Measurements from ENCODE around the gene IL10RA. TPM values are rescaled to one million over a fixed set of nuclear protein-coding genes. Genes with fewer than 3 reads are reported as not detected.

Gene IL10RA
- total and polyA plus RNA-seq, 9 donors, result 2.9 to 7.8 (median 4.3) TPM

GRCh38 chr11:117989351-117990102, 3.3 kb downstream of the IL10RA start:
- Histone ChIP-seq H3K36me3 (ENCODE audit: control insufficient read depth, insufficient read depth, low read length) (no peaks in the 10 kb centered on the region), H3K4me3 (ENCODE audit: low read length) (no peak overlapping the region), H3K9me3 (replicated peaks; ENCODE audit: control insufficient read depth, low read depth, low read length) (no peaks in the 10 kb centered on the region), H3K27ac (ENCODE audit: low read length) (peak overlapping the region; percentile 51), H3K4me1 (ENCODE audit: control insufficient read depth, insufficient read depth, low read length) (peaks cover 9% of the 10 kb centered on the region), H3K27me3 (ENCODE audit: control insufficient read depth, insufficient read depth, low read length) (peaks cover 36% of the 10 kb centered on the region)
- peak; percentile 68 for DNase-seq
- 84% methylated on average over 9 of the region's 13 CpGs for WGBS (ENCODE audit: insufficient coverage)

- no peak for DNase-seq
- Histone ChIP-seq H3K4me3 (ENCODE audit: low read length) (no peak overlapping the region), H3K36me3 (ENCODE audit: control insufficient read depth, insufficient read depth, low read length) (no peaks in the 10 kb centered on the region), H3K9me3 (replicated peaks; ENCODE audit: control insufficient read depth, low read depth, low read length) (no peaks in the 10 kb centered on the region), H3K27ac (ENCODE audit: low read length) (no peak overlapping the region), H3K27me3 (ENCODE audit: control insufficient read depth, insufficient read depth, low read length) (peaks cover 16% of the 10 kb centered on the region), H3K4me1 (ENCODE audit: control insufficient read depth, insufficient read depth, low read length) (no peaks in the 10 kb centered on the region)
- WGBS (ENCODE audit: insufficient coverage), result no CpG with 5 or more reads among the region's 4 CpGs
Measured at GRCh38 chr11:117992136-117992535, 5.9 kb downstream of the IL10RA start.

- Histone ChIP-seq H3K4me3 (ENCODE audit: low read length) (no peak overlapping the region), H3K27ac (ENCODE audit: low read length) (no peak overlapping the region), H3K9me3 (replicated peaks; ENCODE audit: control insufficient read depth, low read depth, low read length) (no peaks in the 10 kb centered on the region), H3K4me1 (ENCODE audit: control insufficient read depth, insufficient read depth, low read length) (no peaks in the 10 kb centered on the region), H3K27me3 (ENCODE audit: control insufficient read depth, insufficient read depth, low read length) (peaks cover 11% of the 10 kb centered on the region), H3K36me3 (ENCODE audit: control insufficient read depth, insufficient read depth, low read length) (no peaks in the 10 kb centered on the region)
- no peak for DNase-seq
- WGBS (ENCODE audit: insufficient coverage), result no CpG with 5 or more reads among the region's 2 CpGs
Measured at GRCh38 chr11:117992620-117993019, 6.4 kb downstream of the IL10RA start.

DNA sequence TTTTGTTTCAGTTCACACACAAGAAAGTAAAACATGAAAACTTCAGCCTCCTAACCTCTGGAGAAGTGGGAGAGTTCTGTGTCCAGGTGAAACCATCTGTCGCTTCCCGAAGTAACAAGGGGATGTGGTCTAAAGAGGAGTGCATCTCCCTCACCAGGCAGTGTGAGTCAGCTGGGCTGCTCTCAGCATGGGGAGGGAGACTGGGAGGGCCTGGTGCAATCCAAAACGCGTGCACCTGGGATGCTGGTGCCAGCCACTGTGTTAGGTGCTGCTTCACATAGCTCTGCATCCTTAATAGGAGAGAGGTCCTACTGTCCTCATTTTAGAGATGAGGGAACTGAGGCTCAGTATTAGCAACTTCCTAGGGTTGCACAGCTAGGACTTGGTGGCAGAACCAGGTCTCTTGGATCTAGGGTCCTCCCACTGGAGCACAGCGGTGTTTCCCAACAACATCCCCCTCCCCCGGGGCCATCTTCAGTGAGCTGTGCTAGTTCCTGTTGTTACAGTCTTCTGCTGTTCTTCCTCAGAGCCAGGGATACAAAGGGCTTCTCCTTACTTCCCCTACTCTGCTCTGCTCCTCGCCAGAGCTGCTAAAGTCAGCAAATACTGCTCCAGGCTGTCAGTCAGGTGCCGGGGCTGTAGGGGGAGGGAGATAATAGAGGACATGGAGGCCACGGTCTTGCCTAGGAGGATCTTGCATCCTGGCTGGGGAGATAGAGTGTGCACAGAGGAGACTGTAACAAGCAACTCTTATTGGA, 8.0 kb downstream of the IL10RA start:
- no peaks in the 10 kb centered on the region for H3K4me1 ChIP-seq (ENCODE audit: control insufficient read depth, insufficient read depth, low read length)
- WGBS (ENCODE audit: insufficient coverage), result 34% methylated on average over 4 of the region's 9 CpGs
- H3K9me3 ChIP-seq (replicated peaks; ENCODE audit: control insufficient read depth, low read depth, low read length), result no peaks in the 10 kb centered on the region
- peak; percentile 69 for DNase-seq
- peaks cover 2% of the 10 kb centered on the region for H3K27me3 ChIP-seq (ENCODE audit: control insufficient read depth, insufficient read depth, low read length)
- H3K4me3 ChIP-seq (ENCODE audit: low read length), result no peak overlapping the region
- no peak overlapping the region for H3K27ac ChIP-seq (ENCODE audit: low read length)
- H3K36me3 ChIP-seq (ENCODE audit: control insufficient read depth, insufficient read depth, low read length), result no peaks in the 10 kb centered on the region

GRCh38 chr11:117995472-117995871, 9.3 kb downstream of the IL10RA start:
- Histone ChIP-seq H3K4me3 (ENCODE audit: low read length) (no peak overlapping the region), H3K27me3 (ENCODE audit: control insufficient read depth, insufficient read depth, low read length) (no peaks in the 10 kb centered on the region), H3K4me1 (ENCODE audit: control insufficient read depth, insufficient read depth, low read length) (no peaks in the 10 kb centered on the region), H3K27ac (ENCODE audit: low read length) (no peak overlapping the region), H3K36me3 (ENCODE audit: control insufficient read depth, insufficient read depth, low read length) (no peaks in the 10 kb centered on the region), H3K9me3 (replicated peaks; ENCODE audit: control insufficient read depth, low read depth, low read length) (no peaks in the 10 kb centered on the region)
- 92% methylated on average over 9 of the region's 11 CpGs for WGBS (ENCODE audit: insufficient coverage)
- no peak for DNase-seq

GRCh38 chr11:117996058-117996457, 9.9 kb downstream of the IL10RA start:
- Histone ChIP-seq H3K36me3 (ENCODE audit: control insufficient read depth, insufficient read depth, low read length) (no peaks in the 10 kb centered on the region), H3K27ac (ENCODE audit: low read length) (no peak overlapping the region), H3K9me3 (replicated peaks; ENCODE audit: control insufficient read depth, low read depth, low read length) (no peaks in the 10 kb centered on the region), H3K4me3 (ENCODE audit: low read length) (no peak overlapping the region), H3K4me1 (ENCODE audit: control insufficient read depth, insufficient read depth, low read length) (no peaks in the 10 kb centered on the region), H3K27me3 (ENCODE audit: control insufficient read depth, insufficient read depth, low read length) (no peaks in the 10 kb centered on the region)
- no CpG with 5 or more reads among the region's 4 CpGs for WGBS (ENCODE audit: insufficient coverage)
- no peak for DNase-seq

DNA sequence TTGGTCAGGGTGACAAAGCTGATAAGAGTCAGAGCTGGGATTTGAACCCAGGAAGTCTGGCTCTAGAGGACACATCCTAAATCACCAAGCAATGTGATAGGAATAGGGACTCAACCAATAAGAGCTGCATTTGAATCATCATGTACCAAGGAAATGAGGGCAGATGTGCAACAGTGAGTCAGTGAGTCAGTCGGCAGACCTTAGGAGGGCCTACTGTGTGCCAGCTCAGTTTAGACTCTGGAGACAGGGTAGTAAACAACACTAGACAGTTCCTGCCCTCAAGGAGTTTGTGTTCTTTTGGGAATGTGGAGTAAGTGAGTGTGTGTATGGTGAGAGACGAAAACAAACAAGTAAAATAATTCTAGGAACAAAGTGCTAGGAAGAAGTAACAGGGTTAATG, 11.2 kb downstream of the IL10RA start:
- Histone ChIP-seq H3K4me1 (ENCODE audit: control insufficient read depth, insufficient read depth, low read length) (peaks cover 5% of the 10 kb centered on the region), H3K4me3 (ENCODE audit: low read length) (no peak overlapping the region), H3K9me3 (replicated peaks; ENCODE audit: control insufficient read depth, low read depth, low read length) (no peaks in the 10 kb centered on the region), H3K36me3 (ENCODE audit: control insufficient read depth, insufficient read depth, low read length) (no peaks in the 10 kb centered on the region), H3K27me3 (ENCODE audit: control insufficient read depth, insufficient read depth, low read length) (no peaks in the 10 kb centered on the region), H3K27ac (ENCODE audit: low read length) (no peak overlapping the region)
- 88% methylated on average over 2 of the region's 2 CpGs for WGBS (ENCODE audit: insufficient coverage)
- DNase-seq, result no peak

DNA sequence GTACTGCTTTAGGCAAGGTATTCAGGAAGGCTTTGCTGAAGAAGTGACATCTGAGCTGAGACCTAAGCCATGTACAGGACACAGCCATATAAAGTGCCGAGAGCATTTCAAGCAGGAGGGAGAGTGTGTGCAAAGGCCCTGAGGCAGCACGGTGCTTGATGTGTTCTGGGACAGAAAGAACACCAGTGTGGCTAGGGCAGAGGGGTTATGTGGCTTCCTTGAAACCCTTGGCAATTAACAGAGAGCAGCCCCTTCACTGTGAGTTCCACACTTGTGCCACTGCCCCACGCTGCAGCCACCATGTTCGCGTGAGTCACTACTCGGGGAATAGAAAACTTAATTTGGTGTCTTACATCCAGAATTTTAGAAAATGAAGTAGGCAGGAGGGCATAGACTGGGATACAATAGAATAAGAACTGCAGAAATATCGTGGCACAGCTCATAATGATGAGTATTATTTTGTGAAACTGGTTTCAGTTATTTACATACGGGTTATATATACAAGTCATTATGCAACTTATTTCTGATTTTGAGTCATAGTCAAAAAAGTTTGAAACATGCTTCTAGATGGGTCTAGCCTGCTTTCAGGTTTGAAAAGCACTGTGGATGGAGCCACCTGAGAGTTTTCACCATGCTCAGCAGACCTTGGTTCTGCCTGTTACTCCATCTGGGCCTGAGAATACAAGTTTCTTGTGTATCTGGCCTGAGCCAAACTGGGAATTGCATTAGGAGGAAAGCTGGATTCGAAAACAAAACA, 11.8 kb downstream of the IL10RA start:
- Histone ChIP-seq H3K36me3 (ENCODE audit: control insufficient read depth, insufficient read depth, low read length) (no peaks in the 10 kb centered on the region), H3K9me3 (replicated peaks; ENCODE audit: control insufficient read depth, low read depth, low read length) (no peaks in the 10 kb centered on the region), H3K27ac (ENCODE audit: low read length) (no peak overlapping the region), H3K4me1 (ENCODE audit: control insufficient read depth, insufficient read depth, low read length) (peaks cover 10% of the 10 kb centered on the region), H3K27me3 (ENCODE audit: control insufficient read depth, insufficient read depth, low read length) (no peaks in the 10 kb centered on the region), H3K4me3 (ENCODE audit: low read length) (no peak overlapping the region)
- DNase-seq, result no peak
- WGBS (ENCODE audit: insufficient coverage), result 86% methylated on average over 4 of the region's 9 CpGs

- no peak overlapping the region for H3K27ac ChIP-seq (ENCODE audit: low read length)
- no peak for DNase-seq
- peaks cover 12% of the 10 kb centered on the region for H3K4me1 ChIP-seq (ENCODE audit: control insufficient read depth, insufficient read depth, low read length)
- no peaks in the 10 kb centered on the region for H3K9me3 ChIP-seq (replicated peaks; ENCODE audit: control insufficient read depth, low read depth, low read length)
- H3K27me3 ChIP-seq (ENCODE audit: control insufficient read depth, insufficient read depth, low read length), result no peaks in the 10 kb centered on the region
- WGBS (ENCODE audit: insufficient coverage), result 79% methylated on average over 7 of the region's 10 CpGs
- no peaks in the 10 kb centered on the region for H3K36me3 ChIP-seq (ENCODE audit: control insufficient read depth, insufficient read depth, low read length)
- no peak overlapping the region for H3K4me3 ChIP-seq (ENCODE audit: low read length)
Measured at GRCh38 chr11:117998664-117999353, 12.6 kb downstream of the IL10RA start.
